Mesodermal cell (in vitro differentiated cells): ENCODE results near the gene ABHD18.
A peak's percentile ranks its signal among the peaks of the same experiment; 100 is the strongest.
"Not testable (repeated sequence)": the region's sequence is repeated elsewhere in the genome, so short reads cannot be mapped to it uniquely, and the experiment has no call there.

Experiments
- H3K27ac ChIP-seq: 2 replicates; pipeline ENCODE4 v1.7.0; 2013; ENCODE audit warnings: mild to moderate bottlenecking, low read depth, low read length, moderate library complexity; ENCODE audit not compliant: severe bottlenecking
- H3K36me3 ChIP-seq: 2 replicates; pipeline ENCODE4 v1.7.1; 2013; ENCODE audit warnings: mild to moderate bottlenecking, low read length, moderate library complexity; ENCODE audit not compliant: control insufficient read depth, insufficient read depth
- H3K4me1 ChIP-seq: one replicate; pipeline ENCODE4 v1.7.1; 2013; ENCODE audit warnings: mild to moderate bottlenecking, low read length; ENCODE audit not compliant: insufficient read depth, control insufficient read depth, poor library complexity, severe bottlenecking
- H3K4me3 ChIP-seq: 2 replicates; pipeline ENCODE4 v1.7.0; 2013; ENCODE audit warnings: low read length, control low read depth, mild to moderate bottlenecking; ENCODE audit not compliant: insufficient read depth, poor library complexity, severe bottlenecking; ENCODE audit errors: extremely low read depth
- H3K9me3 ChIP-seq: 2 replicates; pipeline ENCODE4 v1.7.1; 2013; ENCODE audit warnings: mild to moderate bottlenecking, low read length, moderate library complexity; ENCODE audit not compliant: control insufficient read depth
- WGBS, 2 experiments: methylation state at CpG; one replicate each; pipeline ENCODE4 v1.1.5; 2013; ENCODE audit warnings: missing lambda C conversion rate in 2 of 2; ENCODE audit not compliant: insufficient coverage in 2 of 2; 5-methylcytosine and 5-hydroxymethylcytosine counted together

ABHD18 gene

DNA sequence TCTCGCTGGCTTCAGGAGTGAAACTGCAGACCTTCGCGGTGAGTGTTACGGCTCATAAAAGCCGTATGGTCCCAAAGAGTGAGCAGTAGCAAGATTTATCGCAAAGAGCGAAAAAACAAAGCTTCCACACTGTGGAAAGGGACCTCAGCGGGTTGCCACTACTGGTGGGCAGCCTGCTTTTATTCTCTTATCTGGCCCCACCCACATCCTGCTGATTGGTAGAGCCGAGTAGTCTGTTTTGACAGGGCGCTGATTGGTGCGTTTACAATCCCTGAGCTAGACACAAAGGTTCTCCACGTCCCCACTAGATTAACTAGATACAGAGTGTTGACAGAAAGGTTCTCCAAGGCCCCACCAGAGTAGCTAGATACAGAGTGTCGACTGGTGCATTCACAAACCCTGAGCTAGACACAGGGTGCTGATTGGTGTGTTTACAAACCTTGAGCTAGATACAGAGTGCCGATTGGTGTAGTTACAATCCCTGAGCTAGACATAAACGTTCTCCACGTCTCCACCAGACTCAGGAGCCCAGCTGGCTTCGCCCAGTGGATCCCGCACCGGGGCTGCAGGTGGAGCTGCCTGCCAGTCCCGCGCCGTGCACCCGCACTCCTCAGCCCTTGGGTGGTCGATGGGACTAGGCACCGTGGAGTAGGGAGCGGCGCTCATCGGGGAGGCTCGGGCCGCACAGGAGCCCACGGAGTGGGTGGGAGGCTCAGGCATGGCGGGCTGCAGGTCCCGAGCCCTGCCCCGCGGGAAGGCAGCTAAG is 1.4 kb upstream of the ABHD18 start:
- H3K27ac ChIP-seq, result not testable (repeated sequence)

GRCh38 chr4:127964426-127965061 is 662 bp upstream of the ABHD18 start:
- H3K9me3 ChIP-seq, H3K36me3 ChIP-seq, H3K4me1 ChIP-seq: not testable (repeated sequence)
- WGBS, 2 experiments, result 0% methylated on average over 20 to 30 of the region's 41 CpGs
- peak overlapping the region; percentile 66 for H3K27ac ChIP-seq
- H3K4me3 ChIP-seq, result peak overlapping the region; percentile 94

More for the DNA sequence above, 1.4 kb upstream of the ABHD18 start:
- H3K9me3 ChIP-seq, H3K36me3 ChIP-seq, H3K4me1 ChIP-seq: not testable (repeated sequence)
- 75 to 78% methylated on average over 13 to 14 of the region's 35 CpGs for WGBS, 2 experiments
- peak overlapping the region; percentile 94 for H3K4me3 ChIP-seq

GRCh38 chr4:127965803-127966175 is 583 bp downstream of the ABHD18 start:
- Histone ChIP-seq H3K4me1 (peaks cover 4% of the 10 kb centered on the region), H3K27ac (peak overlapping the region; percentile 78), H3K4me3 (peak overlapping the region; percentile 94), H3K36me3 (peaks cover 6% of the 10 kb centered on the region), H3K9me3 (no peaks in the 10 kb centered on the region)
- 1 to 2% methylated on average over 13 to 15 of the region's 15 CpGs for WGBS, 2 experiments

DNA sequence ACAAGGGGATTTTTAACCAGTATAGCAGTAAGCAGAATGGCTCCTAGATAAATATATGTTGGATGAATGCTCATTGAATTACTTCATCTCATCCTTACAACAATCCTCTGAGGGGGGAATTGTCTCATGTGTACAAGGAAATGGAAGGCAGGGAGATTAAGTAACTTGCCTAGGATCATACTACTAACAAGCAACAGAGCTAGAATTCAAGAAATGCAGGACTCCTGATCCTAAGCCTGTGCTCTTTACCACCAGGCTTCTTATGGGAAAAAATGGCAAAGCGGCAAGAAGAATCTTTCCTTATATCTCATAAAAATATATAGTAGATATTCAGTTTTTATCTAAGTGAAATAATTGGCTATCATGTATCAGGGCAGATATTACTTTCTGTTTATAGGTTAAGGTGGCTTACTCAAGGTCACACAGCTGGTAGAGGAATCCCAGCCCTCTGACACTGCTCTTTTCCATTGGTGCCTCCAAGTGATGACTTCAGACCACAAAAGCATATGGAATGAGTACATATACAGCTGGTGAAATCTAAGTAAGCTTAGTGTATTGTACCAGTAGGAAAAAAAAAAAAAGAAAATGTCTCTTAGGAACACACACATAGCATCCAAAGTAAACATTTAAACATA is 2.1 kb downstream of the ABHD18 start:
- Histone ChIP-seq H3K9me3 (no peaks in the 10 kb centered on the region), H3K27ac (no peak overlapping the region), H3K4me1 (peaks cover 4% of the 10 kb centered on the region), H3K4me3 (no peak overlapping the region), H3K36me3 (peaks cover 6% of the 10 kb centered on the region)
- no CpG with 5 or more reads among the region's 1 CpG for WGBS, 2 experiments

- Histone ChIP-seq H3K4me1 (peaks cover 4% of the 10 kb centered on the region), H3K36me3 (peaks cover 8% of the 10 kb centered on the region), H3K27ac (no peak overlapping the region), H3K9me3 (no peaks in the 10 kb centered on the region), H3K4me3 (no peak overlapping the region)
- 100% methylated on average over 1 of the region's 2 CpGs; no CpG with 5 or more reads in 1 of the 2 experiments for WGBS, 2 experiments
Measured at GRCh38 chr4:127968586-127968985, 3.4 kb downstream of the ABHD18 start.

DNA sequence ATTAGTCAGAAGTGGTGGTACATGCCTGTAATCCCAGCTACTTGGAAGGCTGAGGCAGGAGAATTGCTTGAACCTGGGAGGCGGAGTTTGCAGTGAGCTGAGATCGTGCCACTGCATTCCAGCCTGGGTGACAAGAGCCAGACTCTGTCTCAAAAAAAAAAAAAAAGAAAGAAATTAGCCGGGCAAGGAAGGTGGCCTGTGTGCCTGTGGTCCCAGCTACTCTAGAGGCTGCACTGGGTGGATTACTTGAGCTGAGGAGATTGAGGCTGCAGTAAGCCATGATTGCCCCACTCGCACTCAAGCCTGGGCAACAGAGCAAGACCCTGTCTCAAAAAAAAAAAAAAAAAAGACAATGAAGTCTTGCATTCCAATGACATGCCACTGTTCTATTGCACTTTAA is 5.7 kb downstream of the ABHD18 start:
- not testable (repeated sequence) for H3K4me1 ChIP-seq, H3K4me3 ChIP-seq, H3K27ac ChIP-seq, H3K9me3 ChIP-seq
- 95% methylated on average over 2 of the region's 4 CpGs; no CpG with 5 or more reads in 1 of the 2 experiments for WGBS, 2 experiments
- H3K36me3 ChIP-seq, result peaks cover 17% of the 10 kb centered on the region

- no peaks in the 10 kb centered on the region for H3K9me3 ChIP-seq
- no peaks in the 10 kb centered on the region for H3K4me1 ChIP-seq
- H3K4me3 ChIP-seq, result no peak overlapping the region
- whole genome bisulfite sequencing, 2 experiments, result no CpG with 5 or more reads among the region's 2 CpGs
- H3K36me3 ChIP-seq, result peaks cover 17% of the 10 kb centered on the region
- no peak overlapping the region for H3K27ac ChIP-seq
Measured at GRCh38 chr4:127975121-127975770, 10.0 kb downstream of the ABHD18 start.

- Histone ChIP-seq H3K36me3 (peaks cover 5% of the 10 kb centered on the region), H3K9me3 (no peaks in the 10 kb centered on the region), H3K4me1 (no peaks in the 10 kb centered on the region), H3K4me3 (no peak overlapping the region), H3K27ac (no peak overlapping the region)
- WGBS, 2 experiments, result 55% methylated on average over 2 of the region's 2 CpGs; no CpG with 5 or more reads in 1 of the 2 experiments
Measured at GRCh38 chr4:127978930-127979329, 13.7 kb downstream of the ABHD18 start.

- H3K27ac ChIP-seq, result no peak overlapping the region
- no CpG with 5 or more reads among the region's 2 CpGs for WGBS, 2 experiments
- peaks cover 15% of the 10 kb centered on the region for H3K36me3 ChIP-seq
- no peaks in the 10 kb centered on the region for H3K9me3 ChIP-seq
- no peaks in the 10 kb centered on the region for H3K4me1 ChIP-seq
- no peak overlapping the region for H3K4me3 ChIP-seq
Measured at GRCh38 chr4:127982445-127982844, 17.2 kb downstream of the ABHD18 start.

- H3K36me3 ChIP-seq, result peaks cover 18% of the 10 kb centered on the region
- no CpG with 5 or more reads among the region's 1 CpG for WGBS, 2 experiments
- no peaks in the 10 kb centered on the region for H3K4me1 ChIP-seq
- H3K4me3 ChIP-seq, result no peak overlapping the region
- no peaks in the 10 kb centered on the region for H3K9me3 ChIP-seq
- H3K27ac ChIP-seq, result no peak overlapping the region
Measured at GRCh38 chr4:127985989-127986388, 20.8 kb downstream of the ABHD18 start.
